Nephron (organoid): Measurements from ENCODE around the gene USF1.

Experiments used
- H3K27ac Mint-ChIP-seq, 3 experiments: 2 replicates each; pipeline ENCODE4 v1.8.0; 2020; ENCODE audit warnings: mixed read lengths in 3 of 3, mild to moderate bottlenecking in 2 of 3, moderate library complexity in 1 of 3
- H3K27me3 Mint-ChIP-seq: 2 replicates; pipeline ENCODE4 v1.8.0; 2021; ENCODE audit warnings: low read depth, mild to moderate bottlenecking, moderate library complexity, mixed read lengths
- H3K36me3 Mint-ChIP-seq: 2 replicates; pipeline ENCODE4 v1.8.0; 2020; ENCODE audit warnings: low read depth, mixed read lengths
- H3K4me1 Mint-ChIP-seq: 2 replicates; pipeline ENCODE4 v1.8.0; 2020; ENCODE audit warnings: mixed read lengths
- H3K4me3 Mint-ChIP-seq, 3 experiments: 2 replicates each; pipeline ENCODE4 v1.8.0; 2020; ENCODE audit warnings: mild to moderate bottlenecking in 3 of 3, mixed read lengths in 3 of 3, moderate library complexity in 2 of 3
- H3K9me3 Mint-ChIP-seq: 2 replicates; pipeline ENCODE4 v1.8.0; 2020; ENCODE audit warnings: mixed read lengths
- TF ChIP-seq, protein P1 (sequence below), 3 experiments: fragments of 200-600 bp; sonication (generic); IDR thresholded peaks; one replicate each; pipeline ENCODE4 v1.5.0; 2021; ENCODE audit warnings: antibody characterized with exemption in 3 of 3; ENCODE audit not compliant: unreplicated experiment in 3 of 3

The USF1 gene

DNA sequence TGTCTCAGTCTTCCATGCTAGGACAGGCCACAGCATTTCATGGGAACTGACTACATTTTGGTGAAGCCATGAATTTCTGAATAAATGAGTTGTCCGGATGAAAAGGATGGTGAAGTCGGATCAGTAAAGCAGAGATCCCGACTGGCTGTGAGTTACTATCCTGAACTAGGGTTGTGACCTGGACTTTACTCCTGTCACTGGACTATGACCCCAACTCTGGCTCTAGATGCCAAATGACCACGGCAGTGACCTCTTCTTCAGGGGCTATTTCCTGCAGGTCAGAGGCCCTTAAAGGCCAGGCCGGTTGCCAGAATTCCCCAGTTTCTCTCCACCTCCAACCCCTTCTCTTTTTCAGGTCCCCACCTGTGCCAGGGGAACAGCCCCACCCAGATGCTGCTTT is 45.3 kb upstream of the USF1 start:
- Mint-ChIP-seq H3K27me3 (peaks cover 15% of the 10 kb centered on the region), H3K4me3 (no peak overlapping the region), H3K4me1 (no peaks in the 10 kb centered on the region), H3K36me3 (no peaks in the 10 kb centered on the region), H3K27ac (no peak overlapping the region), H3K9me3 (no peaks in the 10 kb centered on the region)
- TF ChIP-seq, protein P1, sequence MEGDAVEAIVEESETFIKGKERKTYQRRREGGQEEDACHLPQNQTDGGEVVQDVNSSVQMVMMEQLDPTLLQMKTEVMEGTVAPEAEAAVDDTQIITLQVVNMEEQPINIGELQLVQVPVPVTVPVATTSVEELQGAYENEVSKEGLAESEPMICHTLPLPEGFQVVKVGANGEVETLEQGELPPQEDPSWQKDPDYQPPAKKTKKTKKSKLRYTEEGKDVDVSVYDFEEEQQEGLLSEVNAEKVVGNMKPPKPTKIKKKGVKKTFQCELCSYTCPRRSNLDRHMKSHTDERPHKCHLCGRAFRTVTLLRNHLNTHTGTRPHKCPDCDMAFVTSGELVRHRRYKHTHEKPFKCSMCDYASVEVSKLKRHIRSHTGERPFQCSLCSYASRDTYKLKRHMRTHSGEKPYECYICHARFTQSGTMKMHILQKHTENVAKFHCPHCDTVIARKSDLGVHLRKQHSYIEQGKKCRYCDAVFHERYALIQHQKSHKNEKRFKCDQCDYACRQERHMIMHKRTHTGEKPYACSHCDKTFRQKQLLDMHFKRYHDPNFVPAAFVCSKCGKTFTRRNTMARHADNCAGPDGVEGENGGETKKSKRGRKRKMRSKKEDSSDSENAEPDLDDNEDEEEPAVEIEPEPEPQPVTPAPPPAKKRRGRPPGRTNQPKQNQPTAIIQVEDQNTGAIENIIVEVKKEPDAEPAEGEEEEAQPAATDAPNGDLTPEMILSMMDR (IDR thresholded peaks at IDR 0.05; ENCODE audit: unreplicated experiment in 3 of 3) = no peak

DNA sequence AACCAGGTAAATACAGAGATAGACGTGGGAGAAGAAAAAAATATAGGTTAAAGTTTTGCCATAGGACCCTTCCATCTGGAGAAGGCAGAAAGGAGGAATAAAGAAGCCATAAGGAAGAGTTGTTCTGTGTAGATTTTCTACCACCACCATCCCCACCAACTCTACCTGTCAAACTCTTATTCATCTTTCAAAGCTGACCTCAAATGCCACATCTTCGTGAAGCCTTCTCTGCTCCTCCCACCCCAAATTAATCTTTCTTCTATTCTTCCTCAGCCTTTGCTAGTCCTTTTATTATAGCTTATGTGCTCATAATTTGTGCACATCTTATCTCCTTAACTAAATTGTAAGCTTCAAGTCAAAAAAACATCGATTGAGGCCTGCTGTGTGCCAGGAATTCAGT is 44.8 kb upstream of the USF1 start:
- TF ChIP-seq, protein P1 (IDR thresholded peaks at IDR 0.05; ENCODE audit: unreplicated experiment in 3 of 3) = no peak
- H3K27me3 Mint-ChIP-seq = peaks cover 18% of the 10 kb centered on the region
- no peaks in the 10 kb centered on the region for H3K36me3 Mint-ChIP-seq
- no peaks in the 10 kb centered on the region for H3K4me1 Mint-ChIP-seq
- H3K27ac Mint-ChIP-seq = no peak overlapping the region
- no peak overlapping the region for H3K4me3 Mint-ChIP-seq
- H3K9me3 Mint-ChIP-seq = no peaks in the 10 kb centered on the region

DNA sequence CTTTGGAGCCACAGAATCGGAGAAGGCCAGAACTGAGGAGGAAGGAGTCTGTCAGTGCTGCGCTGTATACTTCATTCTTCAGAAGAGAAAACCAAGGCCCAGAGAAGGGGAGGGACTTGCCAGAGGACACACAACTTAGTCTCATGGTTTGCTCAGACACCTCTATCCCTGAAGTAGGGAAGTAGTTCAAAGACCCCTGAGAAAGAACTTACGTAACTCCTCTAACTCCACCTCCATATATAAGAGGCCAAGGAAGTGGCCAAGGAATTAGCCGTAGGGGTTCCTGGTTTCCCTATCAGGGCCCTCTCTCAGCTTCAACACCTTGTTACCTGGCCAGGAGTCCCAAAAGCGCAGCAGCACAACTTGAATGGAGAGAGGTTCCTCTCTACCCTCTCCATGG is 44.2 kb upstream of the USF1 start:
- Mint-ChIP-seq H3K27ac (no peak overlapping the region), H3K9me3 (no peaks in the 10 kb centered on the region), H3K4me1 (no peaks in the 10 kb centered on the region), H3K4me3 (no peak overlapping the region), H3K36me3 (no peaks in the 10 kb centered on the region), H3K27me3 (peaks cover 14% of the 10 kb centered on the region)
- TF ChIP-seq, protein P1 (IDR thresholded peaks at IDR 0.05; ENCODE audit: unreplicated experiment in 3 of 3) = no peak

DNA sequence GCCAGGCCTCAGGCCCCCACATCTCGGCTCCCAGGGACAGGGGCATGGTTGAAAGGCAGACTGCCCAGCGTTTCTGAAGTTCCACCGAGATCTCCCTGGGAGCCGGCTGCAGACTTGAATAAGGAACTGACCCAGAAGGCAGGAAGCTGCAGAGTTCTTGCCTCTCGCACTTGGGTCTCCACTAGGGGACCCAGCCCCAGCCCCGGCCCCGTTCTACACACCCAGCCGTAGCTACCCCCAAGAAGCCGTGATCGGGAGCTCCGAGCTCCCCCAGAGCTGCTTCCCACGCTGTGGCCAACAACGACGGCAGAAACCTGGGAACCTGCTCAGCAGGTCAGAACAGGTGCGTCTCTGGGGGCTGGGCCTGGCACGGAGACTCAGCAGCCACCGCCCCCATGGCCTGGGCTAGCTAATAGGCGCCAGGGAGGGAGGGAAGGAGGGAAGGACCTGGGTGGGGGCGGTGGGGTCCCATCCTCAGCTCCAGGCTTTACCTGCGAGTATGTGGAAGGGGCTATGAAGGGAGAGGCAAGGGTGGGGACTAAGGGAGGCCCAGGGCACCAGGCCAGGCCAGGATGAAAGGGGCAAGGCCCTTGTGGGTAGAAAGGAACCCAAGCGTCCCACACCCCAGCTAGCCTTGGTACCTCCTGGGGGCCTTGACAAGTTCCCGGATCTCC is 43.6 kb upstream of the USF1 start, which contains the start of gene NECTIN4:
Gene NECTIN4 (minus strand): TSS at position 308 of the 674 bp plus-strand sequence. CDS start 262 bp downstream, at position 46.
- no peak within 1 kb of the TSS for H3K27ac Mint-ChIP-seq
- TF ChIP-seq, protein P1 (IDR thresholded peaks at IDR 0.05; ENCODE audit: unreplicated experiment in 3 of 3) = no peak
- no peaks in the 10 kb centered on the region for H3K36me3 Mint-ChIP-seq
- no peaks in the 10 kb centered on the region for H3K9me3 Mint-ChIP-seq
- H3K4me1 Mint-ChIP-seq = no peaks in the 10 kb centered on the region
- no peak within 1 kb of the TSS for H3K4me3 Mint-ChIP-seq
- H3K27me3 Mint-ChIP-seq = peaks cover 14% of the 10 kb centered on the region

DNA sequence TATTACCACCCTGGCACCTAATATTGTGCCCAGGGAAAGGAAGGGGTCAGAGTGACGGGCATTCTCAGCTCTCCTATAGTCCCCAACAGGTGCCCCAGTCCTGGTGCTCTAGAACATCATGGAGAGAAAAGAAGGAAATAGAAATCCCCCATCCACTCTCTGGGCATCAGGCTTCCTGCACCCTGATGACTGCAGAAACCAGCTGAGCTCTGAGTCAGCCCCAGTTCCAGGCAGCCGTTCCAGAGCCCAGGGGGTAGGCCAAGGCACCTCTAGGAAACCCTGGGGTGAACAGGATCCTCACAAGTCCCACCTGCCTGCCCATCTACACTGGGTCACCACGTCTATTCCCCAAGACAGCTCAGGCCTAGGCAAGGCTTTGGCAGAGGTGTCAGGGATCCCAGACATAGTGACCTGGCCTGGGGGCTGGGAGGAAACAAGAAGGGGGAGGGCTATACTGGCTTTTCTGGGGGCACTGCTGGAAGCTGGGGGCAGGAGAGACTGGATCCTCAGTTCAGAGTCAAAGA is 42.9 kb upstream of the USF1 start:
- no peak overlapping the region for H3K27ac Mint-ChIP-seq
- no peak overlapping the region for H3K4me3 Mint-ChIP-seq
- no peaks in the 10 kb centered on the region for H3K36me3 Mint-ChIP-seq
- no peaks in the 10 kb centered on the region for H3K4me1 Mint-ChIP-seq
- no peaks in the 10 kb centered on the region for H3K9me3 Mint-ChIP-seq
- TF ChIP-seq, protein P1 (IDR thresholded peaks at IDR 0.05; ENCODE audit: unreplicated experiment in 3 of 3) = no peak
- H3K27me3 Mint-ChIP-seq = peaks cover 14% of the 10 kb centered on the region

DNA sequence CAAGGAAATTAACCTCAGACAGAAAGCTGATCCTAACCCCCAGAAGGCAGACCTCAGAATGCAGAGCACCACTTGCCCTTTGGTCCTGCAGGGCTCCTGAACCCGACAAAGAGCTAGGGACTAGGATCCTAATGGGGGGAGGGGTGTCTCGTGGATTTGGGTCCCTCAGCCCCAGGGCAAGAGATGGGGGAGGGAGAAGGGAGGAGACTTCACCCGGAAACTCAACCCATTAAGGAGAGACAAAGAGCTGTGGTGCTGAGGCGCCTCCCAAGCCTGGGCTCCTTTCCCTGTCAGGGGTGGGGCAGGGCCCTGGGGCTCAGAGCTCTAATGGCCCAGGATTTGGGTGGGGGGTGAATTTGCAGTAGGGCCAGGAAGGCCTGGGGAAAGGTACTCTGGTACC is 40.7 kb upstream of the USF1 start:
- H3K27ac Mint-ChIP-seq = no peak overlapping the region
- no peaks in the 10 kb centered on the region for H3K9me3 Mint-ChIP-seq
- no peaks in the 10 kb centered on the region for H3K4me1 Mint-ChIP-seq
- H3K27me3 Mint-ChIP-seq = peaks cover 4% of the 10 kb centered on the region
- TF ChIP-seq, protein P1 (IDR thresholded peaks at IDR 0.05; ENCODE audit: unreplicated experiment in 3 of 3) = no peak
- no peaks in the 10 kb centered on the region for H3K36me3 Mint-ChIP-seq
- no peak overlapping the region for H3K4me3 Mint-ChIP-seq
